ENCODE results near the gene IFNLR1. TPM values are rescaled to one million over a fixed set of nuclear protein-coding genes. Genes with fewer than 3 reads are reported as not detected.

Gene IFNLR1
- total and polyA plus RNA-seq, 2 donors (not counting 3 experiments of a cell fraction or from before 2014, with no cell fraction given) = 0.01 TPM; not detected in 1

DNA sequence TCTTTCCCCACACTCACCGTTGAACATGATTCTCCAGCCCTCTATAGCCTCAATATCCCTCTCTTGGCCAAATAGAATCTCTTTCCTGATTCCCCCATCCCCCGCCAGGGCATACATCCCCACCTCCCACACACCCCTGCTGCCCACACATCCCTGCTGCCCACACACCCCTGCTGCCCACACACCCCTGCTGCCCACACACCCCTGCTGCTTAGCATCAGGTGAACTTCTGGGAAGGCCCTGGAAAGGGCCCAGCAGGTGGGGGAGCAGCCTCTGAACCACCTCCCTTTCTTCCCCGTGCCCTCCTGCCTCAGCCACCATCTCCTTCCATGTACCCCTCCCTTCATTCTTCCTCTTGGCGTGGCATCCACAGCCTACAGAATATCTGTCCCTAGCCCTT lies 15.9 kb upstream of the IFNLR1 start:
- no peak for DNase-seq (ENCODE audit: low read depth, low spot score)
- Histone ChIP-seq H3K9ac (replicated peaks; ENCODE audit: extremely low read depth, insufficient read depth, low read length) (no peak overlapping the region), H3K9me3 (replicated peaks; ENCODE audit: control insufficient read depth, insufficient read depth, low read length) (no peaks in the 10 kb centered on the region), H3K27me3 (ENCODE audit: control insufficient read depth in 2 of 2, insufficient read depth in 2 of 2, low read length in 2 of 2) (no peaks in the 10 kb centered on the region), H3K36me3 (ENCODE audit: control insufficient read depth in 2 of 2, extremely low read depth in 1 of 2, insufficient read depth in 2 of 2, low read length in 2 of 2) (no peaks in the 10 kb centered on the region), H2AFZ (ENCODE audit: low read depth, low read length) (no peak overlapping the region), H3K79me2 (ENCODE audit: control insufficient read depth, insufficient read depth, low read length) (no peaks in the 10 kb centered on the region), H3K9me1 (replicated peaks; ENCODE audit: control insufficient read depth, extremely low read depth, insufficient read depth, low read length) (no peaks in the 10 kb centered on the region), H3K4me2 (ENCODE audit: insufficient read depth, low read length) (no peak overlapping the region), H4K20me1 (replicated peaks; ENCODE audit: control insufficient read depth, extremely low read depth, insufficient read depth, low read length) (no peaks in the 10 kb centered on the region), H3K4me1 (ENCODE audit: control insufficient read depth, extremely low read depth, insufficient read depth, low read length) (peaks cover 2% of the 10 kb centered on the region), H3K4me3 (replicated peaks in 1 of 3; ENCODE audit: insufficient read depth in 1 of 3, low read depth in 1 of 3, low read length in 3 of 3) (no peak overlapping the region), H3K27ac (ENCODE audit: insufficient read depth, low read depth, low read length) (no peak overlapping the region)
- intact Hi-C loops (cut with micrococcal nuclease) (loop anchor here (1.0 to 5.0 kb wide), 2 partner anchors 188 to 384 kb away; no protein-coding TSS in a partner anchor), dilution Hi-C loops (cut with MboI; ENCODE audit: extremely low pct_ligation_motif_present, low sequenced_read_pairs) (no loop called here)
- no TSS peak for BruUV-seq (replicated peaks)
- no peak for FAIRE-seq
- CTCF ChIA-PET = interaction anchor here (1.1 to 7.0 kb wide), 10 partner anchors 13 to 323 kb away, joined by 3 to 736 read pairs (median 11); partner anchors contain the start of genes RCAN3 and STPG1
- no peak for TF ChIP-seq MAX (IDR thresholded peaks at IDR 0.05; ENCODE audit: insufficient read depth, insufficient read length)
- TF ChIP-seq FOS (IDR thresholded peaks at IDR 0.05; ENCODE audit: borderline replicate concordance, insufficient read depth, low read length) = no peak
- TF ChIP-seq POLR2A (IDR thresholded peaks at IDR 0.05; ENCODE audit: low read depth, low read length) = no peak
- TF ChIP-seq, protein P1, sequence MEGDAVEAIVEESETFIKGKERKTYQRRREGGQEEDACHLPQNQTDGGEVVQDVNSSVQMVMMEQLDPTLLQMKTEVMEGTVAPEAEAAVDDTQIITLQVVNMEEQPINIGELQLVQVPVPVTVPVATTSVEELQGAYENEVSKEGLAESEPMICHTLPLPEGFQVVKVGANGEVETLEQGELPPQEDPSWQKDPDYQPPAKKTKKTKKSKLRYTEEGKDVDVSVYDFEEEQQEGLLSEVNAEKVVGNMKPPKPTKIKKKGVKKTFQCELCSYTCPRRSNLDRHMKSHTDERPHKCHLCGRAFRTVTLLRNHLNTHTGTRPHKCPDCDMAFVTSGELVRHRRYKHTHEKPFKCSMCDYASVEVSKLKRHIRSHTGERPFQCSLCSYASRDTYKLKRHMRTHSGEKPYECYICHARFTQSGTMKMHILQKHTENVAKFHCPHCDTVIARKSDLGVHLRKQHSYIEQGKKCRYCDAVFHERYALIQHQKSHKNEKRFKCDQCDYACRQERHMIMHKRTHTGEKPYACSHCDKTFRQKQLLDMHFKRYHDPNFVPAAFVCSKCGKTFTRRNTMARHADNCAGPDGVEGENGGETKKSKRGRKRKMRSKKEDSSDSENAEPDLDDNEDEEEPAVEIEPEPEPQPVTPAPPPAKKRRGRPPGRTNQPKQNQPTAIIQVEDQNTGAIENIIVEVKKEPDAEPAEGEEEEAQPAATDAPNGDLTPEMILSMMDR (IDR thresholded peaks at IDR 0.05; ENCODE audit: extremely low read depth in 1 of 2, insufficient read depth in 1 of 2, low read depth in 1 of 2, low read length in 2 of 2) = no peak
- no peak for TF ChIP-seq EZH2 (IDR thresholded peaks at IDR 0.05; ENCODE audit: borderline replicate concordance, low read depth, low read length, severe bottlenecking)
- TF ChIP-seq MYC (IDR thresholded peaks at IDR 0.05; ENCODE audit: low read depth, low read length) = no peak
- no peak for TF ChIP-seq POLR2AphosphoS5 (IDR thresholded peaks at IDR 0.05; ENCODE audit: insufficient read depth, low read depth, low read length)
- no peak for TF ChIP-seq GATA2 (IDR thresholded peaks at IDR 0.05; ENCODE audit: insufficient read depth, insufficient read length, low read depth, low read length)
- TF ChIP-seq JUN (IDR thresholded peaks at IDR 0.05; ENCODE audit: borderline replicate concordance, insufficient read depth, insufficient read length, low read depth) = no peak
- POLR2A ChIA-PET = interaction anchor here (0.7 kb wide), 1 partner anchor 190 kb away, joined by 4 read pairs; no protein-coding TSS in a partner anchor

All from endothelial cell of umbilical vein (primary cell).